IPS-18c (cell line): ENCODE measurements around the gene LCN2.
A peak's percentile ranks its signal among the peaks of the same experiment; 100 is the strongest.

ENCODE experiments used
- H3K4me3 ChIP-seq: 2 replicates; pipeline ENCODE4 v1.7.0; 2013; ENCODE audit warnings: low read depth, mild to moderate bottlenecking, low read length, moderate library complexity; ENCODE audit not compliant: insufficient read depth
- H3K9me3 ChIP-seq: one replicate; pipeline ENCODE4 v1.6.1; 2013; ENCODE audit warnings: mild to moderate bottlenecking, low read length, moderate library complexity; ENCODE audit not compliant: control insufficient read depth, insufficient read depth

LCN2 gene

DNA sequence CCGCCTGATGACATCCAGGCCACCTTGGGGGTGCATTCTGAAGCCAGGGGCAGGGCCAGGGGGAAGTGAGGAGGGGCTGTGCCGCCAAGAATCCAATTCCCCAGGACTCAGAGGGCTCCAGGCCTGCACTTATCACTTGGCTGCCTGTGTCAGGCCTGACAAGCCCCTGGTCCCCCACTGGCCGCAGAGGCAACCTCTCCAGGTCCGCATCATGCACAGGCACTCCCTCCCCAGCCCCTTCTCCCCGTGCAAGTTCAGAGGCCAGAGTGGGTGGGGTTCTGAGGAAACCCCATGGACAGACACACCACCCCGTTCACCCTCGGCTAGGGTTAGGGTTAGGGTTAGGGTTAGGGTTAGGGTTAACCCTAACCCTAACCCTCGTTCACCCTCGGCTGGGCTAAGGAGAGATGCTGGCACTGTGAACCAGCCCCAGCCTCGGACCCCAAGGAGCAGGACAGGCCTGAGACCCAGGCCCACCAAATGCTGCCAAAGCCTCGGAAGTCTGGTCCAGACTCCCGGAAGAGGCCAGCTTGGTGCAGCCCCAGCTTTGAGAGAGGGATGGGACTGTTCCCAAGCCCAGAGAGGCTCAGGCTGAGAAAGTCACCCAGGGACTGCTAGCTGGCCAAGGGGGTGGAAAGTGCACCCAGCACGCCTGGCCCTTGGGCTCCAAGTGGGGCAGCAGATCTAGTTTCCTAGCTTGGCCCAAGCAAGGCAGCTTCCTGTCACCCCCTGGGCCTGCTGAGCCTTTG lies 4.9 kb downstream of the LCN2 start:
- H3K9me3 ChIP-seq = no peaks in the 10 kb centered on the region
- H3K4me3 ChIP-seq = no peak overlapping the region

DNA sequence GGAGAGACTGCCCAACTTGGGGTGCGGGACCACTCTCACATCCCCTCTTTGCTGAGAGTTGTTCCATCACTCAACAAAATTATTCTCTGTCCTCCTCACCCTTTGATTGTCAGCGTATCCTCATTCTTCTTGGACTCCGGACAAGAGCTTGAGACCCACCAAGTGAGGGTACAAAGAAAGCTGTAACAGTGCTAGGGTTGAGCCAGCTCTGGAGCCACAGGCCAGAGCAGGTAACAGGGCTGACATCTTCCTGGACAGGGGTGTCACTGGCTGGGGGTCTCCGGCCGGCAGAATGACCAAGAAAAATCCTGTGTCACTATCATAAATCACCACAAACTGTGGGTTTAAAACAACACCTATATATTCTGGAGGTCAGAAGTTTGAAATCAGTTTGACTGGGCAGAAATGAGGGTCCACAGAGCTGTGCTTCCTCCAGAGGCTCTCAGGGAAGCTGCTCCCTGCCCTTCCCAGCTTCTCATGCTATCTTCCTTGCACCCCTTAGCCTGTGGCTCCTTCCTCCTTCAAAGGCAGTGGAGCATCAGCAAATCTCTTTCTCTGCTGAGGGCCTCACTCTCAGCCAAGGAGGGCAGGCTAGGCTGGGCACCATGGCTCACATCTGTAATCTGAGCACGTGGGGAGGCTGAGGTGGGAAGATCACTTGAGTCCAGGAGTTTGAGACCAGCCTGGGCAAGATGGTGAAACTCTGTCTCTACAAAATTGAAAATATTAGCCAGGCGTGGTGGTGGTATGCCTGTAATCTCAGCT lies 6.7 kb downstream of the LCN2 start:
- H3K9me3 ChIP-seq = no peaks in the 10 kb centered on the region
- no peak overlapping the region for H3K4me3 ChIP-seq

DNA sequence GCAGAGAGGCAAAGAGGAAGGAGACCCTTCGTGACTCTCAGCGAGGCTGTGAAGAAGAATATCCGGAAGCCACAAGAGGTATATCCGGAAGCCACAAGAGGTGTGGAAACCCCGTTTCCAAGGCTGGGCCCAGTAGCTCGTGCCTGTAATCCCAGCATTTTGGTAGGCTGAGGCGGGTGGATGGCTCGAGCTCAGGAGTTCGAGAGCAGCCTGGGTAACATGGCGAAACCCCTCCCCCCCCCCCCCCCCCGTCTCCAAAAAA lies 10.2 kb downstream of the LCN2 start:
- H3K9me3 ChIP-seq = no peaks in the 10 kb centered on the region
- H3K4me3 ChIP-seq = peak overlapping the region; percentile 26; the same call in 1 of the 2 replicates

DNA sequence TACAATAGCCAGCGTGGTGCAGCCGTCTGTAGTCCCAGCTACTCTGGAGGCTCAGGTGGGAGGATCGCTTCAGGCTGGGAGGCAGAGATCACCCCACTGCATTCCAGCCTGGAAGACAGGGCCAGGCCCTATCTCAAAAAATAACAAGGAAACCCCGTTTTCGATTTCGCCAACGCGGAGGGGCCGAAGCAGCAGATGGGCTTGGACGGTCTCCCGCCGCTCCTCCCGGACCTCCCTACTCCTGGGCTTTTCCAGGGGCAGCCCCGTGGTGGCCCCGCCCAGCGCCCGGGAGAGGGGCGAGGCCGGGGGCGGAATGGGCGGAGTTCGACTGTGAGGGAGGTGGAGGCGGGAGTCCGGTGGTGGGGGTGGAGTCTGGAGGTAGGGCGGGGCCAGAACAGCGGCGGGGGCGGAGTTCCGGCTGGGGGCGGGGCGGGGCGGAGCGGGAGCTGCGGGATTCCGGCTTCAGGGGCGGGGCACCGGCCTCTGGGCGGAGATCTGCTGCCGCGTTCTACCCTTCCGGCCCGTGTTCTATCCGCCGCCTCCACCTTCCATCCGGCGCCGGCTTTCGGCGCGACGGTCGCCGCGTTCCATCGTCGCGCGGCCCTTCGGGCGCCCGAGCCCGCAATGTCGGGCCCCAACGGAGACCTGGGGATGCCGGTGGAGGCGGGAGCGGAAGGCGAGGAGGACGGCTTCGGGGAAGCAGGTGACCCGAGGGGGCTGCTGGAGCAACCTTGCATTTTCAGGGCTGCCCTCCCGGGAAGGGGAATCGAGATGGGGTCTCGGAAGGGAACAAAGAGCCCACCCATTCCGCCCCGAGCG lies 10.7 kb downstream of the LCN2 start, which contains the start of gene BBLN:
TSS of gene BBLN (plus strand) at position 482 of the 819 bp plus-strand sequence. CDS start at position 625, 143 bp downstream.
- peak within 1 kb of the TSS; percentile 93 for H3K4me3 ChIP-seq
- H3K9me3 ChIP-seq = no peaks in the 10 kb centered on the region

DNA sequence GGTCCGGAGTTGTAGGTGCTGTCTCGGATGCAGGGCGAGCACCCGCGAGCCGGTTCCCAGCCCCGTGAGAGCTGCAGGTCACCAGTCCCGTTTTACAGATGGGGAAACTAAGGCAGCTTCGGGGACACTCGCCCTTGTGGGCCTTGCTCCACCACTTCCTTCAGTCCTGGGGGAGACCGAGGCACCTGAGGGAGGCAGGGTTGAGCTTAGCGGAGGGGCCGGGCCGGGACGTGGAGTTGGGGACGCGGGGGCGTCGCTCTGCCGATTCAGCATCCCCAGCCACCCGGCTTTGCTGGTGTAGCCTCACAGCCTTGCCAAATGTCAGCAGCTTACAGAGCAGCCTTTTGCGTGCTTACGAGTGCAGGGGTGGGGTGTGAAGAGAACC lies 11.3 kb downstream of the LCN2 start:
- no peaks in the 10 kb centered on the region for H3K9me3 ChIP-seq
- peak overlapping the region; percentile 93 for H3K4me3 ChIP-seq

DNA sequence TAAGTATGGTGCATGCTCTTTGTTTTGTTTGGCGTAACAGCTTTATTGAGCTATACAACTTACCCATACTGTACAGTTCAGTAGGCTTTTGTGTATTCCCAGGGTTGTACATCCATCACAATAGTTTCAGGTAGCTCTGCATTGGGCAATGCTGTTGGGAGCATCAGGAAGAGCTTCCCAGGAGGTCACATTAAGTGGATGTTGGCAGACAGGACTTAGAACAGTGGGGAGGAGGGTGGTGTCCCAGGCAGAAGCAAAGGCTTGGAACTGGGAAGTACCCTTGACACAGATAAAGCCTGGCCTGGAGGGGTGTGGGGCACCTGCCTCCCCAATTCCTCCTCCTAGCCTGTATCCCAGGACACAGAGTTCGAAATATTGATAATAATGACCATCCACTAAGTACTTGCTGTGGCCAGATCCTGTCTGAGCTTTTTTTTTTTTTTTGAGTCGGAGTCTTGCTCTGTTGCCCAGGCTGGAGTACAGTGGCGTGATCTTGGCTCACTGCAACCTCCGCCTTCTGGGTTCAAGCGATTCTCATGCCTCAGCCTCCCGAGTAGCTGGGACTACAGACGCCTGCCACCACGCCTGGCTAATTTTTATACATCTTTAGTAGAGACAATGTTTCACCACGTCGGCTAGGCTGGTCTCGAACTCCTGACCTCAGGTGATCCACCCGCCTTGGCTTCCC lies 12.1 kb downstream of the LCN2 start:
- Histone ChIP-seq H3K4me3 (no peak overlapping the region), H3K9me3 (no peaks in the 10 kb centered on the region)

DNA sequence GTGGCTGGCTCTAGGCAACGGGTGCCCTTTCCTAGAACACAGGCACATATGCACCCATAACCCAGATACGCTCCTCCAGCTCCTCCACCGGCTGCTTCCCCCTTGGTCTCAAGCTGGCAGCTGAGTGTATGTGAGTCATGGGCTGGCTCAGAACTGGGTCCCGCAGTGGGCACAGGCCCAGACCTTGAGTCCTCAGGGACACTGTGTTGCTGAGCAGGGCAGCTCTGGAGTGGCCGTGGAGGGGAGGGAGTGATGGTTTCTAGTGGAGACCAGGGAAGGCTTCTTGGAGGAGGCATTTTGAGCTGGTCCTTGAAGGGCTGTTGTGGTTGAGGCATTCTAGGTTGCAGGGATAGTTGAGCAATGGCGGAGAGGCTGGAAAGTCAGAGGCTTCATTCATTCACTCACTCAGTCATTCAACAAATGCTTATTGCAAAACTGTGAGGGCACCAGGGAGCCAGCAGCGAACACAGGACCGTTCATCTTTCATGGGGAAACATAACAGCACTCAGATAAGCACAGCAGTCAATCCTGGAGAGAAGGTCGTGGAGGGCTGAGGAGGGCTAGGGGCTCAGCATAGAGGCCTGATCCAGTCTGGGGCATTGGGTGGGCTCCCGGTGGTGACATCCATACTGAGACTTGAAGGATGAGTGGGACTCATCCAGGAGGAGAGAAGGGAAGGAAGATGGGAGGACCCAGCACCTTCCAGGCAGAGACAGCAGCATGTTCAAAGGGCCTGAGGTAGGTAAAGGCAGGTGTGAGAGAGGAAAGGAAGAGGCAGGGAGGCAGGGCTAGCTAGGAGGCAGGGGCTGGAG lies 13.2 kb downstream of the LCN2 start:
- no peak overlapping the region for H3K4me3 ChIP-seq
- H3K9me3 ChIP-seq = no peaks in the 10 kb centered on the region

DNA sequence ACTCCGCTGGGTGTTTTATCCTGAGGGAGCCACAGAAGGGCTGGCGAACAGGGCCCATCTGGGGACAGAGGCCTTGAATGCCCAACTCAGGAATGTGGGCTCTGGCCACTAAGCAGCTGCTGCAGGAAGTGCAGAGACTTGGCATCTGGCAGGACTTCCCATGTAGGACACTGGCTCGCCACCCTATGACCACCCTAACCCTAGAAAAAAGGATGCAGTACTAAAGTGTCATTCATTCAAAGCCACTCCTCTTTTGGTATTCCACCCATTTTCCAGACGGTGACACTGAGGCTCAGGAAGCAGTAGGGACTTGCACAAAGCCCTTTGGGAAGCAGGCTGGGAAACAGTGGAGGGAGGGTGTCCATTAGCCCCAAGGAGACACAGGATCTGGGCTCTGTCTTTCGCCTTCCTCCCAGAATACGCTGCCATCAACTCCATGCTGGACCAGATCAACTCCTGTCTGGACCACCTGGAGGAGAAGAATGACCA lies 13.8 kb downstream of the LCN2 start:
- Histone ChIP-seq H3K9me3 (no peaks in the 10 kb centered on the region), H3K4me3 (no peak overlapping the region)

DNA sequence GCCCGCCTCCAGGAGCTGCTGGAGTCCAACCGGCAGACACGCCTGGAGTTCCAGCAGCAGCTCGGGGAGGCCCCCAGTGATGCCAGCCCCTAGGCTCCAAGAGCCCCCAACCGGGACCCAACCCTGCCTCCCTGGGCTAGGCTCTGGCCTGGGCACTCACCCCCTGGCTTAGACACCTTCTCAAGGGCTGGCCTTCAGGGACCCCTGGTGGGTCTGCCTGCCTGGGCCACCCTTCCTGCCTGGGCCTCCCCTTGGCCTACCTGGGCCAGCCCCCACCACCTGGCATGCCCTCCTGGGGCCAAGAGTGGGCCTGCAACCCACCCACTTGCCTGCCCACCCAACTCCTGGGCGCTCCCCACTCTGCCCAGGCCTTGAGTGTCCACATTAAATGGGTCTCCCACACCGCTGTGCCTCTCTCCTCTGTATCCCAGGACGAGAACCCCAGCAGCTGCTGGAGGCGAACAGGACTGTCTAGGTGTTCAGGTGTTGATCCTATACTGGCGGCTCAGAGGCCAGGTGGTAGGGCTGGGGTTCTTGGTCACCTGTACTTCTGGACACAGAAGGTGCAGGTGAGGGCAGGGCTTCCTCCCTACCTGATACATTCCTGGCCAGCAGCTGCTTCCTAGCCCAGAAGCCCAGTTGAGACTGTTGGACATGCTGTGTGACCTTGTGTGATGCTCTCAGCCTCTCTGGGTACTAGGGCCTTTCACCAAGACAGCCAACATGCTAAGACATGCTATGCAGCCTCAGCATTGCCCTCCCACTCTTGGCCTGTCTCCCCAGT lies 14.5 kb downstream of the LCN2 start:
- Histone ChIP-seq H3K4me3 (no peak overlapping the region), H3K9me3 (no peaks in the 10 kb centered on the region)

DNA sequence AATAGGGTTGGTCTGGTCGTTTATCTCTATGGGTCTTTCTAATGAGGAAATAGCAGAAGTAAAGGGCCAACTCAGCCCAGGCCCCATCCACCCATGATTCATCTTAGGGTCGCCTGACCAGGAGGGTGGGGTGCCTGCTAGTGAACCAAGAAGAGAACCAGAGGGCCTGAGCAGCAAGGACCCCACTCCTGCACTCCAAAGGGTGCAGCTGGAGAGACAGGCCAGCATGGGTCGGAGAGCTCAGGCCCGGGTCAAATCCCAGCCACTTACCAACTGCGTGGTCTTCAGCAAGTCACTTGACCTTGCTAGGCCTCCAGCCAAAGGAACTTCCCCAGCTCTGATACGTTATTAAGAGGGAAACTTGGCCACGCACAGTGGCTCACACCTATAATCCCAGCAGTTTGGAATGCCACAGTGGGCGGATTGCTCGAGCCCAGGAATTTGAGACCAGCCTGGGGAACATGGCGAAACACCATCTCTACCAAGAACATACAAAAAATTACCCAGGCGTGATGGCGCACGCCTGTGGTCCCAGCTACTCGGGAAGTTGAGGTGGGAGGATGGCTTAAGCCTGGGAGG lies 15.1 kb downstream of the LCN2 start:
- Histone ChIP-seq H3K9me3 (no peaks in the 10 kb centered on the region), H3K4me3 (no peak overlapping the region)

DNA sequence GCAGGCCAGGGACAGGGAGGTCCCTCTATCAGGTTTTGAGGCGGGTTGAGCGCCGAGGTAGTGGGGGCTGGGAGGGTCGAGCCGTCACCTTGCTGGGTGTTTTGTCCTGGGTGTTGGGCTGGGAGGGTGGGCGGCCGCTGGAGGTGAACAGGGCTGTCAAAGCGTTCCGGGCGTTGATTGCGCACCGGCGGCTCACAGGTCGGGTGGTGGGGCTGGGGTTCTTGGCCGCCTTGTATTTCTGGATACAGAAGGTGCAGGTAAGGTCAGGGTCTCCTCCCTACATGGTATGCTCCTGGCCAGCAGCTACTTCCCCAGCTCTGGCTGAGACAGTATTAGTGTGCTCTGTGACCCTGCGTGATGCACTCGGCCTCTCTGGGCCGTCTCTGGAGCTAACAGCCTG lies 16.9 kb downstream of the LCN2 start:
- H3K9me3 ChIP-seq = no peaks in the 10 kb centered on the region
- H3K4me3 ChIP-seq = no peak overlapping the region

DNA sequence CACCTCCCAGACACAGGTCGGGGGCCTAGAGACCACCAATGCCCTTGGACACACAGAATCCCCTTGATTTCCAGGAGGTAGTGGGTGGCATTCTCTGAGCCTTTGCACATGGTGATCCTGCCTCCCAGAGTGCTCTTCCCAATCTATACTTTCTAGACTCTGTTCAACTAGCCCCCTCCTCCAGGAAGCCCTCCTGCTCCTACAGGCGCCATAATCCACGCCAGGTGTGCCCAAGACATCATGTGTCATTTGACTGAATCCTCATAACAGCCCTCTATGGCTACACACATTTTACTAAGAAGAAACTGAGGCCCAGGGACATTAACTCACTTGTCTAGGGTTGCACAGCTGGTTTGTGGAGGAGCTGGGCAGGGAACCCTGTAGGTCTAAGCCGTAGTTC lies 18.0 kb downstream of the LCN2 start:
- no peaks in the 10 kb centered on the region for H3K9me3 ChIP-seq
- H3K4me3 ChIP-seq = no peak overlapping the region

DNA sequence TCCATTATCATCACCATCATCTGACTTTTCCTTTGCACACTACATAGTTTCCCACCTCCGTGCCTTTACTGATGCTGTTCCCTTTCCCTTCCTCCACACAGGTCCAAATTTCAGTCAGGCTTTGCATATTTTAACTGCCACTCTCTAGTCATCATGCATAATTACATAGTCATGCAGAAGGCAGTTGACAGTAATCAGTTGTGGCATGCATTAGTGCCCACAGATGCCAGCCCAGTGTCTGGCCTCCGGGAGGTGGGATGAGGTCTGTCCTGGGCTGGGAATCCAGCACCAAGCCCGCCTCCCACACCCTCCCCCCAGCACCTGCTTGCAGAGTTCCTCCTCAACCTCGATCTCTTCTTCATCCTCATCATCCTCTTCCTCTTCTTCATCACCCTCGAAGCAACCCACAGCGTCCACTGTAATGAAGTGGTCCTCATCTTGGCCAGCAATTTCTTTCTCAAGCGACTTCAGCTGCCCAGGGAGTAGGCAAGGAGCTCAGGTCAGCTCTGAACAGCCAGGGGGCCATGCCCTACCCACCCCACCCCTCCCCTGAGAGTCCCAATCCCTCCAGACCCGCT lies 19.6 kb downstream of the LCN2 start:
- no peak overlapping the region for H3K4me3 ChIP-seq

DNA sequence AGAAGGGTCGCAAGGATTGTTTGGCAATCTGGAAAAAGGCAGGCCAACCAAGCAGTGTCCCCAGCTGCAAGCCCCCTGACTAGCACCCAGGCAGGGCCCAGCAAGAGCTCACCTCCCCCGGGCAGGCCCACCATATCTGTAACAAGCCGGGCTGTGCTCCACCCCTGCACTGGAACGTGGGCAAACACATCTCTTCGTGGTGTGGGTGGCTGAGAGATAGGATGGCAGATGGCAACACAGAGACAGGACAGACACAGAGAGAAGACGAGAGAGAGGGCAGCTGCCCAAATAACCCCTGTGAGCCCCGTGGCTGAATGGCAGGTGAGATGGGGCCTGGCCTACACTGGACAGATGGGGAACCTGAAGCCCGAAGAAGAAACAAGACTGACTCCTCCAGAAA lies 20.2 kb downstream of the LCN2 start:
- Histone ChIP-seq H3K9me3 (no peaks in the 10 kb centered on the region), H3K4me3 (no peak overlapping the region)

More for the DNA sequence above, 19.6 kb downstream of the LCN2 start:
- H3K9me3 ChIP-seq = no peaks in the 10 kb centered on the region

DNA sequence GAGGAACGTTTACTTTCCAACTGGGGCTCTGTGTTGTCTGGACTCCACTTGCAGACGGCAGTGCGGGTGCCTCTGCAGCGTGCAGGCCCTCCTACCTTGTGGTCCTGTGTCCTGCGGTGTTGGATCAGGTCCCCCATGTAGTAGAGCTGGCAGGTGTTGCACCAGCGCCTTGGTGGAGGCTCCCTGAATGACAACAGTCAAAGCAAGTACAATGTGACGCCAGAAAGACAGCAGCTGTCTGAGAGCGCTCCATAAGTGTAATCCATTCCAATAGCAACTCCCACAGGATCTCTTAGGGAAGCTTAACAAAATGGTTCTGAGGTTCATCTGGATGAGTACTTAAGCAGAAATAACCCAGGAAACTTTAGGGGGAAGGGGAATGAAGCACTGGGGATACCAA lies 20.7 kb downstream of the LCN2 start:
- Histone ChIP-seq H3K9me3 (no peaks in the 10 kb centered on the region), H3K4me3 (no peak overlapping the region)
